ENCODE data around the gene ZNF664. TPM values are rescaled to one million over a fixed set of nuclear protein-coding genes. Genes with fewer than 3 reads are reported as not detected.

The ZNF664 gene
- total and polyA plus RNA-seq, 2 of the 8 experiments (the other 6 are each of a cell fraction or from before 2014, with no cell fraction given) = 22.8 to 51.4 TPM

DNA sequence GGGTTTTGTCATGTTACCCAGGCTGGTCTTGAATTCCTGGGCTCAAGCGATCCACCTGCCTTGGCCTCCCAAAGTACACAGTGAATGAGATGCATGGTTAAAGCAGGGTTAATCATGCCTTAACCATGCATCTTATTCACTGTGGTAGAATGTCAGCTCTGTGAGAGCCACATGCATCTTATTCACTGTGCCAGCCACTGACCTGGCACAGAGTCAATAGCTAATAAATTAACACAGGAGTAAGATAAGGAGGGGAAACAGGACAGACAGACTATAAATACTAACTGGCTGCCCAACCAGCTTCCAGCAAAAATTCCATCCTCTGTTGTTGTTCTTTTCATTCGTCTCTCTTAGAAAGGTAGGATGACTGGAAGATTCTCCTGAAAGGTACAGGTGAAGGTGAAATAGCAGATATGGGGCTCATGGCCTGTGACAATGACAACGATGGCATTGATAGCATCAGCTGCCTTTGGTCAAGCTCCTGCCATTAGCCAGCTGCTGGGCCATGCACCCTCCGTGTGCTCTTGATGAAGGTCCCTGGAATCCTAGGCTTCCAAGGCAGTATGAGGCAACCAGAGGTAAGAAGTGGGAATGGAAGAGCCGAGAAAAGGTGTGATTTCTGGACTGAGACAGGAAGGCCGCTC lies 76.6 kb downstream of the ZNF664 start (continued):
- TF ChIP-seq CTCF (IDR thresholded peaks at IDR 0.05; ENCODE audit: control extremely low read depth in 1 of 3, insufficient read depth in 1 of 3, low read depth in 1 of 3, low read length in 3 of 3) (no peak), YY1 (IDR thresholded peaks at IDR 0.05; ENCODE audit: low read depth, low read length) (no peak), BACH1 (IDR thresholded peaks at IDR 0.05; ENCODE audit: low read length) (no peak), CTBP2 (IDR thresholded peaks at IDR 0.05; ENCODE audit: borderline replicate concordance, insufficient read depth, insufficient read length, low read length) (no peak), BRCA1 (IDR thresholded peaks at IDR 0.05; ENCODE audit: low read depth, low read length) (no peak), E2F6 (IDR thresholded peaks at IDR 0.05) (no peak), JUN (IDR thresholded peaks at IDR 0.05; ENCODE audit: low read depth, low read length) (no peak)
